Kidney (tissue), 14 donors: Measurements from ENCODE around the gene STAB1. TPM values are rescaled to one million over a fixed set of nuclear protein-coding genes. Genes with fewer than 3 reads are reported as not detected.

Source experiments
- DNase-seq, 5 donors: peaks; one replicate each; pipeline ENCODE4 v3.0.0-alpha.2; 2013 to 2020
- FAIRE-seq: peaks from 2 replicates; lab custom pipeline; 2012; peaks lifted over from hg19 to GRCh38; lab: Jason Lieb, UNC
- H3K27ac ChIP-seq, 2 donors: one replicate each; pipeline ENCODE4 v1.7.0; 2013; ENCODE audit warnings: low read depth in 2 of 2, low read length in 2 of 2, inconsistent platforms in 1 of 2
- H3K27me3 ChIP-seq: one replicate; pipeline ENCODE4 v1.7.1; 2013; ENCODE audit warnings: low read length, inconsistent platforms; ENCODE audit not compliant: control insufficient read depth, insufficient read depth
- H3K36me3 ChIP-seq, 3 donors: one replicate each; pipeline versions ENCODE4 v1.7.0 to v1.7.1; 2013; ENCODE audit warnings: low read length in 3 of 3, control low read depth in 1 of 3, inconsistent platforms in 1 of 3; ENCODE audit not compliant: insufficient read depth in 3 of 3, control insufficient read depth in 2 of 3
- H3K4me1 ChIP-seq, 3 donors: one replicate each; pipeline versions ENCODE4 v1.7.0 to v1.7.1; 2013; ENCODE audit warnings: low read length in 3 of 3, inconsistent platforms in 1 of 3, low read depth in 1 of 3; ENCODE audit not compliant: control insufficient read depth in 2 of 3, insufficient read depth in 2 of 3
- H3K4me3 ChIP-seq, 3 donors: one replicate each; pipeline versions ENCODE4 v1.7.0 to v1.8.1; 2013; ENCODE audit warnings: low read length in 3 of 3, control low read depth in 1 of 3, inconsistent platforms in 1 of 3
- H3K9ac ChIP-seq, 3 donors: one replicate each; pipeline versions ENCODE4 v1.7.0 to v1.7.1; 2013; ENCODE audit warnings: low read length in 3 of 3, control low read depth in 1 of 3, inconsistent platforms in 1 of 3
- H3K9me3 ChIP-seq, 3 donors: one replicate each; pipeline versions ENCODE4 v1.7.0 to v1.7.1; 2013; ENCODE audit warnings: low read length in 3 of 3, control low read depth in 1 of 3, inconsistent platforms in 1 of 3; ENCODE audit not compliant: control insufficient read depth in 2 of 3, insufficient read depth in 1 of 3
- intact Hi-C: fragments of 100-400 bp; cut with DNase I; formaldehyde crosslinking; loops from one replicate; pipeline ENCODE4 v1.11.1; 2022
- polyA plus RNA-seq: library from polyadenylated mRNA; stranded (reverse); fragments of 350-450 nt; fragmentation: Illumina TruSeq; extraction: RNeasy Lipid Tissue Mini Kit (QIAGEN cat#74804); gene quantifications from one replicate; pipeline ENCODE4 v1.2.3, GENCODE V29; 2014; ENCODE audit warnings: low read depth, low replicate concordance; ENCODE audit not compliant: insufficient read depth
- total RNA-seq: library from RNA; stranded (reverse); fragmentation: NEBNext Ultra II Directional; extraction: Animal tissue kit (Norgen Biotek cat#: 25700); gene quantifications from one replicate; pipeline ENCODE4 v1.2.1, GENCODE V29; 2021
- TF ChIP-seq, protein P1 (sequence below): IDR thresholded peaks from 3 replicates; pipeline ENCODE4 v1.5.1; 2012; ENCODE audit warnings: mild to moderate bottlenecking, moderate library complexity, borderline replicate concordance; ENCODE audit not compliant: insufficient read depth; ENCODE audit errors: extremely low read depth
- donor health status: control.
- donor health status: control.
- donor health status: control.
- donor health status: control.
- donor health status: control.
- donor health status: DM: yes; HTN: yes; CAD: no.
- donor health status: Normal renal cell carcinoma (clear cell type).

STAB1 gene
- total and polyA plus RNA-seq, 2 donors from 2014 or later = 98.4 to 379 TPM

DNA sequence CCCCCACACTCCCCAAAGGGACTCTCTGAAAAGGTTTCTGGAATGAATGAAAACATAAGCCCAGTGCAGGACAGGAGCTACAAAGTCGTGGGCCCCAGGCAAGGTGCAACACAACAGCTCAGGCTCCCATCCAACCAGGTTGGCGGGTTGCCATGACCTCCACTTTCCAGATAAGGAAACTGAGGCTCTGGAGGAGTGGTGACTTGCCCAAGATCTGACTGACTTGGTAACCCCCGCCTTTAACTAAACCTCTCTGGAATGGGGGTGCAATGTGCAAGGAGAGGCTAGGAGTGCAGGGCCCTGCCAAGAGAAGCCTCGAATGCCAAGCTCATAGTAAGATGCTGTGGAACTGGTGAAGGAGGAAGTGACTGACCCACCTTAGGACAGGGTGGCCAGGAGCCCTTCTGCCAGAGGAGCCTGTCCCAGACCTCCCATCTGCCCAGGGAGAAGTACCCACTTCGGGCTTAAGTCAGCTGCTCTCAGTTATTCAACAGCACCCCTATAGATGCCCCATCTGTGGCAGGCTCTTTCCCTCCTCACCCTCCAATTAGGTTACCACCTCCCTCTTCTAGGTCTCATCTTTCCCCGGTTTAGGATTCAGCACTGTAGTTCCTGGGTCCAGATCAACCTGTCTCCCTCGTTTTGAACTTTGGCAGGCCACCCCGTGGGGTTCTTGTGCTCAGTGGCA lies 40.7 kb upstream of the STAB1 start:
- FAIRE-seq = no peak
- Histone ChIP-seq H3K9me3 (no peaks in the 10 kb centered on the region), H3K36me3 (peaks cover 7 to 18% (median 14%) of the 10 kb centered on the region in 3 donors), H3K27ac (peak overlapping the region; percentile 90 to 94), H3K27me3 (no peaks in the 10 kb centered on the region), H3K4me3 (peak overlapping the region in 2 of 3 donors; percentile 75 to 88), H3K9ac (peak overlapping the region in 2 of 3 donors; percentile 90 to 94), H3K4me1 (peaks cover 0 to 39% (median 22%) of the 10 kb centered on the region in 3 donors)
- DNase-seq = no peak
- intact Hi-C loops = no loop called here
- TF ChIP-seq, protein P1, sequence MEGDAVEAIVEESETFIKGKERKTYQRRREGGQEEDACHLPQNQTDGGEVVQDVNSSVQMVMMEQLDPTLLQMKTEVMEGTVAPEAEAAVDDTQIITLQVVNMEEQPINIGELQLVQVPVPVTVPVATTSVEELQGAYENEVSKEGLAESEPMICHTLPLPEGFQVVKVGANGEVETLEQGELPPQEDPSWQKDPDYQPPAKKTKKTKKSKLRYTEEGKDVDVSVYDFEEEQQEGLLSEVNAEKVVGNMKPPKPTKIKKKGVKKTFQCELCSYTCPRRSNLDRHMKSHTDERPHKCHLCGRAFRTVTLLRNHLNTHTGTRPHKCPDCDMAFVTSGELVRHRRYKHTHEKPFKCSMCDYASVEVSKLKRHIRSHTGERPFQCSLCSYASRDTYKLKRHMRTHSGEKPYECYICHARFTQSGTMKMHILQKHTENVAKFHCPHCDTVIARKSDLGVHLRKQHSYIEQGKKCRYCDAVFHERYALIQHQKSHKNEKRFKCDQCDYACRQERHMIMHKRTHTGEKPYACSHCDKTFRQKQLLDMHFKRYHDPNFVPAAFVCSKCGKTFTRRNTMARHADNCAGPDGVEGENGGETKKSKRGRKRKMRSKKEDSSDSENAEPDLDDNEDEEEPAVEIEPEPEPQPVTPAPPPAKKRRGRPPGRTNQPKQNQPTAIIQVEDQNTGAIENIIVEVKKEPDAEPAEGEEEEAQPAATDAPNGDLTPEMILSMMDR = no peak

DNA sequence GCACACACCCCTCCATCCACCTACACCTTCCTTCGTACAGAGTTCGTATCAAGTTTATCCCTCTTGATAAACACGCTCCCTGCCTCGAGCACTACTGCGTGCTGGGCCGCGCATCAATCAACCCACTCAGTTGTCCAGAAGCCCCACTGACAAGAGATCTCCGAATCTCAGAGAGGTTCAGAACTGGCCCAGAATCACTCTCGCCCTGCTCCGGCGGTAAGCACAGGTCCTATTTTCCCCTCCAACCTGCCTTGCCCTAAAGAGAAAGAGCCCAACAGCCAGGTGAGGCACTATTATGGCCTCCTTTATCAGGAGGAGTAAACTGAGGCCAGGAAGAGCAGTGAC lies 40.2 kb upstream of the STAB1 start:
- peak overlapping the region; percentile 12 to 94 (median 90) for H3K9ac ChIP-seq
- no peak for FAIRE-seq
- TF ChIP-seq, protein P1 = no peak
- H3K4me3 ChIP-seq = peak overlapping the region; percentile 33 to 88 (median 75)
- peaks cover 7 to 19% (median 14%) of the 10 kb centered on the region in 3 donors for H3K36me3 ChIP-seq
- intact Hi-C loops = no loop called here
- H3K9me3 ChIP-seq = no peaks in the 10 kb centered on the region
- no peak for DNase-seq
- H3K4me1 ChIP-seq = peaks cover 0 to 37% (median 22%) of the 10 kb centered on the region in 3 donors
- no peaks in the 10 kb centered on the region for H3K27me3 ChIP-seq
- peak overlapping the region; percentile 90 to 94 for H3K27ac ChIP-seq

DNA sequence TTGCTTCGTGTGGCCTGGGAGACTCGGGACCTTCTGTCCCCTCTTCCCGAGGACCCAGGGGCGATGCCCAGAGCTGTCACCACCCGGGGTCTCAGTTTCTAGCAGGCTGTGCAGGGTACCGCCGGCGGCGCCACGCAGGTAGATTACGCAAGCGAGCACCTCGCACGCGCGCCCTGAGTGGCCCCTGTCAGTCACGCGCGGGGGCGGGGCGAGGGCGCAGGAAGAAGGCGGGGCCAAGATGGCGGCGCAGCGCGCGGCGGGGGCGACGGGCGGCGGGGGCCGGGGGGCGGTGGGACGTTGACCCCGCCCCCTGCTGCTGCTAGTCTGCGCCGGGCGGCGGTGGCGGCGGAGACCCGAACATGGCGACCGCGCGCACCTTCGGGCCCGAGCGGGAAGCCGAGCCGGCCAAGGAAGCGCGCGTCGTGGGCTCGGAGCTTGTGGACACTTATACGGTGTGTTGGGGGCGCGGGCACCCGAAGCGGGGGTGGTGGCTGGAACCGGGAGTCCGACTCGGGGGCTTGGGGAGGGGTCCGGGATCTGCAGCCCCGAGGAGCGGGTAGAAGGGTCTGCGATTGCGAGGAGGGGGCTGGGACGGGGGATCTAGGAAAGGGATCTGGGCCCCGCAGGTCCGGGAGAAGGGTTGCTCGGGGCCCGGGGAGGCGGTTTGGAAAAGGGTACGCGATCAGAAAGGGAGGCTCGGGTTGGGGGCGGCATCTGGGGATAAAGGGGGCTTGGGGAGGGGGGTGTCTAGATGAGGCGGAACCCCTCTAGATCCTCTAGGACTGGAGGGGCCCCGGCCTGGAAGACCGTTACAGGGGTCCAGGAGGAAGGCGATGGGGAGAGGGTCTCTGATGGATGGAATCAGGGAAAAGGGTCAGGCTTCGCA lies 39.6 kb upstream of the STAB1 start, which contains the start of gene NISCH:
TSS of gene NISCH (plus strand) at position 322 of the 886 bp plus-strand sequence. CDS start at position 360, 38 bp downstream.
- Histone ChIP-seq H3K27me3 (no peaks in the 10 kb centered on the region), H3K4me3 (peak within 1 kb of the TSS; percentile 59 to 88 (median 81)), H3K36me3 (peaks cover 11 to 22% (median 14%) of the 10 kb centered on the region in 3 donors), H3K4me1 (peaks cover 0 to 32% (median 17%) of the 10 kb centered on the region in 3 donors), H3K27ac (peak within 1 kb of the TSS; percentile 90 to 94), H3K9me3 (no peaks in the 10 kb centered on the region), H3K9ac (peak within 1 kb of the TSS; percentile 21 to 96 (median 93))
- intact Hi-C loops = no loop called here
- FAIRE-seq = no peak
- DNase-seq = peak; percentile 88 to 96 (median 94)
- TF ChIP-seq, protein P1 = no peak
